ENCODE measurements around the gene ITCH. TPM values are rescaled to one million over a fixed set of nuclear protein-coding genes. Genes with fewer than 3 reads are reported as not detected.

The ITCH gene
- total and polyA plus RNA-seq, 2 donors (not counting 3 experiments of a cell fraction or from before 2014, with no cell fraction given), result 6.4 to 57.4 TPM

DNA sequence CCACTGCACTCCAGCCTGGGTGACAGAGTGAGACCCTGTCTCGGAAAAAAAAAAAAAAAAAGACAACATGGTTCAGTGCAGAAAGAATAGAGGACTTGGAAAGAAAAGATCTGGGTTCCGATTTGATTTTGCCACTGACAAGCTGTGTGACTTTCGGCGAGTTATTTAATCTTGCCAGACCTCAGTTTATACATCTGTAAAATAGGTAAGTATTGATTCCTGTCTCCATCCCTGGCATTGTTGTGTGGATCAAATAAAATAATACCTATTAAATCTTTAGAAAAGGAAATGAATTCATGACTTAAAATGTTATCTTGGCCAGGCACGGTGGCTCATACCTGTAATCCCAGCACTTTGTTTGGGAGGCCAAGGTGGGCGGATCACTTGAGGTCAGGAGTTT is 7.0 kb downstream of the ITCH start:
- H3K27me3 ChIP-seq (ENCODE audit: control insufficient read depth in 2 of 2, insufficient read depth in 2 of 2, low read length in 2 of 2), result no peaks in the 10 kb centered on the region
- peaks cover 5% of the 10 kb centered on the region for H4K20me1 ChIP-seq (replicated peaks; ENCODE audit: control insufficient read depth, extremely low read depth, insufficient read depth, low read length)
- peaks cover 76% of the 10 kb centered on the region for H3K79me2 ChIP-seq (ENCODE audit: control insufficient read depth, insufficient read depth, low read length)
- H3K9ac ChIP-seq (replicated peaks; ENCODE audit: extremely low read depth, insufficient read depth, low read length), result no peak overlapping the region
- BruUV-seq (replicated peaks), result no TSS peak
- H3K4me3 ChIP-seq (replicated peaks in 1 of 3; ENCODE audit: insufficient read depth in 1 of 3, low read depth in 1 of 3, low read length in 3 of 3), result no peak overlapping the region
- no peak overlapping the region for H2AFZ ChIP-seq (ENCODE audit: low read depth, low read length)
- ChIA-PET CTCF (no interaction called here), POLR2A (no interaction called here)
- H3K4me2 ChIP-seq (ENCODE audit: insufficient read depth, low read length), result no peak overlapping the region
- no peak for DNase-seq (ENCODE audit: low read depth, low spot score)
- H3K4me1 ChIP-seq (ENCODE audit: control insufficient read depth, extremely low read depth, insufficient read depth, low read length), result no peaks in the 10 kb centered on the region
- H3K9me1 ChIP-seq (replicated peaks; ENCODE audit: control insufficient read depth, extremely low read depth, insufficient read depth, low read length), result no peaks in the 10 kb centered on the region
- dilution Hi-C loops (cut with MboI; ENCODE audit: extremely low pct_ligation_motif_present, low sequenced_read_pairs) (no loop called here), intact Hi-C loops (cut with micrococcal nuclease) (no loop called here)
- H3K27ac ChIP-seq (ENCODE audit: insufficient read depth, low read depth, low read length), result no peak overlapping the region
- FAIRE-seq, result no peak
- no peaks in the 10 kb centered on the region for H3K9me3 ChIP-seq (replicated peaks; ENCODE audit: control insufficient read depth, insufficient read depth, low read length)
- peaks cover 9 to 13% of the 10 kb centered on the region in 2 experiments for H3K36me3 ChIP-seq (ENCODE audit: control insufficient read depth in 2 of 2, extremely low read depth in 1 of 2, insufficient read depth in 2 of 2, low read length in 2 of 2)
- no peak for TF ChIP-seq POLR2A (IDR thresholded peaks at IDR 0.05; ENCODE audit: low read depth, low read length)
- TF ChIP-seq CTCF (IDR thresholded peaks at IDR 0.05; ENCODE audit: extremely low read depth in 1 of 2, insufficient read depth in 1 of 2, low read depth in 1 of 2, low read length in 2 of 2), result no peak
- no peak for TF ChIP-seq JUN (IDR thresholded peaks at IDR 0.05; ENCODE audit: borderline replicate concordance, insufficient read depth, insufficient read length, low read depth)
- no peak for TF ChIP-seq FOS (IDR thresholded peaks at IDR 0.05; ENCODE audit: borderline replicate concordance, insufficient read depth, low read length)
- no peak for TF ChIP-seq MYC (IDR thresholded peaks at IDR 0.05; ENCODE audit: low read depth, low read length)
- no peak for TF ChIP-seq EZH2 (IDR thresholded peaks at IDR 0.05; ENCODE audit: borderline replicate concordance, low read depth, low read length, severe bottlenecking)
- TF ChIP-seq GATA2 (IDR thresholded peaks at IDR 0.05; ENCODE audit: insufficient read depth, insufficient read length, low read depth, low read length), result no peak
- TF ChIP-seq, protein P1, sequence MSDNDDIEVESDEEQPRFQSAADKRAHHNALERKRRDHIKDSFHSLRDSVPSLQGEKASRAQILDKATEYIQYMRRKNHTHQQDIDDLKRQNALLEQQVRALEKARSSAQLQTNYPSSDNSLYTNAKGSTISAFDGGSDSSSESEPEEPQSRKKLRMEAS (IDR thresholded peaks at IDR 0.05; ENCODE audit: insufficient read depth, insufficient read length), result no peak
- no peak for TF ChIP-seq POLR2AphosphoS5 (IDR thresholded peaks at IDR 0.05; ENCODE audit: insufficient read depth, low read depth, low read length)

Data from endothelial cell of umbilical vein (primary cell).